Activated CD4-positive, alpha-beta T cell treated with anti-CD3 and anti-CD28 coated beads for 36 hours (primary cell): Measurements from ENCODE around the gene PLBD1. TPM values are rescaled to one million over a fixed set of nuclear protein-coding genes. Genes with fewer than 3 reads are reported as not detected.

Experiments
- ATAC-seq: fragments of 200-7000 bp; cut with Tn5 transposase; one replicate; pipeline ENCODE4 v1.10.0; 2021; ENCODE audit warnings: mild to moderate bottlenecking, moderate library complexity
- CTCF ChIA-PET: fragments of 350-600 bp; sonication (Branson Sonifier 250); formaldehyde crosslinking; loops from one replicate; lab custom pipeline; 2021; ENCODE audit warnings: antibody characterized with exemption; lab: Charles Lee
- POLR2A ChIA-PET: fragments of 350-600 bp; sonication (Branson Sonifier 250); formaldehyde crosslinking; loops from one replicate; lab custom pipeline; 2021; ENCODE audit warnings: antibody characterized with exemption, inconsistent platforms; lab: Charles Lee
- DNase-seq: peaks from one replicate; pipeline ENCODE4 v3.0.0-alpha.2; 2020
- H3K27ac Mint-ChIP-seq: one replicate; pipeline ENCODE4 v1.8.0; 2021; ENCODE audit warnings: mixed read lengths
- H3K27me3 Mint-ChIP-seq: one replicate; pipeline ENCODE4 v1.8.0; 2021; ENCODE audit warnings: mixed read lengths
- H3K36me3 Mint-ChIP-seq: one replicate; pipeline ENCODE4 v1.8.0; 2021; ENCODE audit warnings: low read depth, mixed read lengths
- H3K4me1 Mint-ChIP-seq: one replicate; pipeline ENCODE4 v1.8.0; 2021; ENCODE audit warnings: mixed read lengths
- H3K4me3 Mint-ChIP-seq: one replicate; pipeline ENCODE4 v1.8.0; 2021; ENCODE audit warnings: mild to moderate bottlenecking, moderate library complexity, mixed read lengths
- H3K9me3 Mint-ChIP-seq: one replicate; pipeline ENCODE4 v1.8.0; 2021; ENCODE audit warnings: low read depth, mixed read lengths
- intact Hi-C, 2 experiments: fragments of 100-400 bp; cut with DNase I in 1 of 2; cut with micrococcal nuclease in 1 of 2; formaldehyde crosslinking; loops; one replicate each; pipeline versions ENCODE4 v1.14.2 to v1.15.1; 2022 to 2024; cut with DNase I, micrococcal nuclease
- total RNA-seq, 2 experiments: library from RNA; stranded (reverse); gene quantifications; one replicate each; pipeline ENCODE4 v1.2.3, GENCODE V29; 2021

The PLBD1 gene
- total RNA-seq, 2 experiments from 2014 or later = not detected

GRCh38 chr12:14563046-14563445, 4.6 kb downstream of the PLBD1 start:
- Mint-ChIP-seq H3K27me3 (peaks cover 5% of the 10 kb centered on the region), H3K9me3 (no peaks in the 10 kb centered on the region), H3K4me1 (peaks cover 2% of the 10 kb centered on the region), H3K27ac (no peak overlapping the region), H3K4me3 (no peak overlapping the region), H3K36me3 (no peaks in the 10 kb centered on the region)
- CTCF ChIA-PET = no interaction called here
- intact Hi-C loops = no loop called here
- no peak for DNase-seq
- no peak for ATAC-seq
- POLR2A ChIA-PET = no interaction called here

DNA sequence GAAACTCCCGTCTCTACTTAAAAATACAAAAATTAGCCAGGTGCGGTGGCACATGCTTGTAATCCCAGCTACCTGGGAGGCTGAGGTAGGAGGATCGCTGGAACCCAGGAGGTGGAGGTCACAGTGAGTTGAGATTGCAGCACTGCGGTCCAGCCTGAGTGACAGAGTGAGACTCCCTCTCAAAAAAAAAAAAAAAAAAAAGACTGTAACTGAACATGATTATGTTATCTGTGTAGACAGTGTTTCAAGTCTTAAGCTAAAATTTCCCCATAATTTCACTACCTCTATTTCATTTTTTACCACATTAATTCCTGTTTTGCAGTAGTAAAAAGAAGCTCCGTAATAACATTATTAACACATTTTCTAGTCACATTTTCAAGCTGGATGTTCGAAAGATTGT, 5.4 kb downstream of the PLBD1 start:
- CTCF ChIA-PET = no interaction called here
- intact Hi-C loops = no loop called here
- Mint-ChIP-seq H3K27me3 (peaks cover 3% of the 10 kb centered on the region), H3K27ac (no peak overlapping the region), H3K36me3 (no peaks in the 10 kb centered on the region), H3K4me3 (no peak overlapping the region), H3K4me1 (no peaks in the 10 kb centered on the region), H3K9me3 (no peaks in the 10 kb centered on the region)
- POLR2A ChIA-PET = no interaction called here
- DNase-seq (no peak), ATAC-seq (no peak)

GRCh38 chr12:14561677-14562238, 5.9 kb downstream of the PLBD1 start:
- Mint-ChIP-seq H3K4me1 (no peaks in the 10 kb centered on the region), H3K4me3 (no peak overlapping the region), H3K27ac (no peak overlapping the region), H3K27me3 (no peaks in the 10 kb centered on the region), H3K9me3 (no peaks in the 10 kb centered on the region), H3K36me3 (no peaks in the 10 kb centered on the region)
- intact Hi-C loops = no loop called here
- POLR2A ChIA-PET = no interaction called here
- DNase-seq (no peak), ATAC-seq (no peak)
- CTCF ChIA-PET = interaction anchor here (1.0 kb wide), 1 partner anchor 10 kb away, joined by 3 read pairs; no protein-coding TSS in a partner anchor

GRCh38 chr12:14560904-14561574, 6.6 kb downstream of the PLBD1 start:
- intact Hi-C loops = no loop called here
- DNase-seq (no peak), ATAC-seq (no peak)
- Mint-ChIP-seq H3K4me1 (no peaks in the 10 kb centered on the region), H3K27me3 (no peaks in the 10 kb centered on the region), H3K36me3 (no peaks in the 10 kb centered on the region), H3K4me3 (no peak overlapping the region), H3K9me3 (no peaks in the 10 kb centered on the region), H3K27ac (no peak overlapping the region)
- ChIA-PET CTCF (interaction anchor here (0.9 to 1.5 kb wide), 4 partner anchors 9 to 324 kb away, joined by 3 to 4 read pairs (median 3); no protein-coding TSS in a partner anchor), POLR2A (no interaction called here)

DNA sequence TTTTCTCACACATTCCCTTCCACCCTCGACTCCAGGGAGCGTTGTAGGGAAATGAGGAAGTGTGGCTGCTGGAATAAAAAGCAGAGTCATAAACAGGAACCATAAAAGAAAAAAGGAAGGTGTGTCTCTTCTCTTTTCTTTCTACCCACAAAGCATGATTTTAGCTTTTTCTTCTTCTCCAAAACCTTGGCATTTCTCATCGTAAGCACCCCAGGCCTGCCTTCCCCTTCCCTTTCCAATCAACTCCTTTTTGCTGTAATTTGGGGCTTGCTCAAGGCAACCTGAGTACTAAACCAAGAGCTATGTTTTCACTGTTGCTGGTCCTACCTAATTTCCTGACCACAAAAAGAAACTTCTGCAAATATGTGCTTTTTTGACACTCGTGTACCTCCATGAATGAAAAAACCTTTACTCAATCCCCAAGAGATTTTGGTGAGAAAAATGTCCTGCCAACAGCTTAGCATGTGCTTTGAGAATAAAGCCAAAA, 9.2 kb downstream of the PLBD1 start:
- Mint-ChIP-seq H3K27me3 (no peaks in the 10 kb centered on the region), H3K4me1 (no peaks in the 10 kb centered on the region), H3K27ac (no peak overlapping the region), H3K9me3 (no peaks in the 10 kb centered on the region), H3K36me3 (no peaks in the 10 kb centered on the region), H3K4me3 (no peak overlapping the region)
- DNase-seq (no peak), ATAC-seq (no peak)
- ChIA-PET CTCF (interaction anchor here (0.8 to 1.7 kb wide), 3 partner anchors 11 to 373 kb away, joined by 3 to 6 read pairs (median 3); no protein-coding TSS in a partner anchor), POLR2A (no interaction called here)
- intact Hi-C loops = no loop called here

GRCh38 chr12:14557966-14558365, 9.7 kb downstream of the PLBD1 start:
- DNase-seq = no peak
- Mint-ChIP-seq H3K27ac (no peak overlapping the region), H3K4me1 (no peaks in the 10 kb centered on the region), H3K36me3 (no peaks in the 10 kb centered on the region), H3K9me3 (no peaks in the 10 kb centered on the region), H3K27me3 (no peaks in the 10 kb centered on the region), H3K4me3 (no peak overlapping the region)
- ChIA-PET CTCF (interaction anchor here (1.7 kb wide), 1 partner anchor 11 kb away, joined by 6 read pairs; no protein-coding TSS in a partner anchor), POLR2A (no interaction called here)
- no peak for ATAC-seq
- intact Hi-C loops = no loop called here

DNA sequence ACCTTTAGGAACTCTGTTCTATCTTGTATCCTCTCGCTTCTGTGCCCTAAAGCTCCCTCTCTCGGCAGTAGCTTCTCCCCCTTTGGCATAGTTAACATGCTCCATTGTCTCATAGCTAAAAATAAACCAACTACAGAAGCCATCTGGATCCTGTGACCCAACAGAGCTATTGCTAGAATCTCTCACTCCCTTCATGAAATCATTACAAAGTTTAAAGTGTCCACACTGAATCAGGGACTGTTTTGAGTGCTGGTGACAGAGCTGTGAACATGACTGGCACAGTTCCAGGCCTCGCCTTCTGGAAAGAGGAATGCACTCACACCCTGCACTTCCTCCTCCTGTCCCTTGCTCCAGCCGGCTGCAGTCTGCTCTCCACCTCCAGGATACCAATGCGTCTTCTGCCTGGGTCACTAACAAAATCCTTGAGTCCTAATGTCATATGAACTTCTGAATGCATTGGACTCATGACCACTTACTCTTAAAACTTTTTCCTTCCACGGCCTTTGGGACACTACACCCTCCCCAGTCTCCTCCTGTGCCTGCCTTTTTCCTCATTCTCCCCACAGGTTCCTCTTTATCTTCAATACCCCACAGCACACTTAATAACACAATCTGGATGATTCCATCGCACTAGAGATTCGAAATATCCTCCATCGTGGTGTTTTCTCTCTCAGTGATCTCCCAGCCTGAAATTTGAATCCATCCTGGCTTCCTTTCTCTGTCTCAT, 13.2 kb downstream of the PLBD1 start:
- ATAC-seq = no peak
- Mint-ChIP-seq H3K4me1 (no peaks in the 10 kb centered on the region), H3K4me3 (no peak overlapping the region), H3K27ac (no peak overlapping the region), H3K36me3 (no peaks in the 10 kb centered on the region), H3K27me3 (peaks cover 4% of the 10 kb centered on the region), H3K9me3 (no peaks in the 10 kb centered on the region)
- intact Hi-C loops = no loop called here
- DNase-seq = no peak
- ChIA-PET CTCF (no interaction called here), POLR2A (no interaction called here)

DNA sequence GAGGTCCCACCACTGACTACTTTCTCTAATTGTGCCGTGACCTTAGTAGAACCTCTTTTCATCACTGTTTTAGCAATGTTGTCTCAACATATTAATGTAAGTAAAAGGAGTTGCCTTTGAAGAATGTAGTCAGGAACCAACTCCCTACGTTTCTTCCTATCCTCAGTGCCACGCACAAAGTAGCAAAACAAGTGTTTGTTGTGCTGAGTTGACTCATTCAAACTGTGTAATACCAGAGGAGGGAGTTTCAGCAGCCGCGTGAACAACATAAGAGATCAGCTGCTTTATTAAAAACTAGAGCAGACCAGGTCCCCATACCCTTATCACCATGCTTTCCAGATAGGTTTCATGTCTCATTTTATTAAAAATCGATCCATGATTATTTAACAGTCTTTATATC, 19.1 kb downstream of the PLBD1 start:
- Mint-ChIP-seq H3K4me3 (no peak overlapping the region), H3K27ac (no peak overlapping the region), H3K9me3 (no peaks in the 10 kb centered on the region), H3K4me1 (no peaks in the 10 kb centered on the region), H3K36me3 (no peaks in the 10 kb centered on the region), H3K27me3 (peaks cover 4% of the 10 kb centered on the region)
- ATAC-seq (no peak), DNase-seq (no peak)
- POLR2A ChIA-PET = no interaction called here
- intact Hi-C loops = no loop called here
- CTCF ChIA-PET = no interaction called here

GRCh38 chr12:14547571-14547970, 20.1 kb downstream of the PLBD1 start:
- Mint-ChIP-seq H3K4me1 (no peaks in the 10 kb centered on the region), H3K36me3 (no peaks in the 10 kb centered on the region), H3K9me3 (no peaks in the 10 kb centered on the region), H3K4me3 (no peak overlapping the region), H3K27ac (no peak overlapping the region), H3K27me3 (peaks cover 4% of the 10 kb centered on the region)
- CTCF ChIA-PET = interaction anchor here (0.9 to 1.7 kb wide), 2 partner anchors 11 to 307 kb away, joined by 3 to 6 read pairs; no protein-coding TSS in a partner anchor
- no peak for DNase-seq
- no peak for ATAC-seq
- intact Hi-C loops = no loop called here
- POLR2A ChIA-PET = no interaction called here

DNA sequence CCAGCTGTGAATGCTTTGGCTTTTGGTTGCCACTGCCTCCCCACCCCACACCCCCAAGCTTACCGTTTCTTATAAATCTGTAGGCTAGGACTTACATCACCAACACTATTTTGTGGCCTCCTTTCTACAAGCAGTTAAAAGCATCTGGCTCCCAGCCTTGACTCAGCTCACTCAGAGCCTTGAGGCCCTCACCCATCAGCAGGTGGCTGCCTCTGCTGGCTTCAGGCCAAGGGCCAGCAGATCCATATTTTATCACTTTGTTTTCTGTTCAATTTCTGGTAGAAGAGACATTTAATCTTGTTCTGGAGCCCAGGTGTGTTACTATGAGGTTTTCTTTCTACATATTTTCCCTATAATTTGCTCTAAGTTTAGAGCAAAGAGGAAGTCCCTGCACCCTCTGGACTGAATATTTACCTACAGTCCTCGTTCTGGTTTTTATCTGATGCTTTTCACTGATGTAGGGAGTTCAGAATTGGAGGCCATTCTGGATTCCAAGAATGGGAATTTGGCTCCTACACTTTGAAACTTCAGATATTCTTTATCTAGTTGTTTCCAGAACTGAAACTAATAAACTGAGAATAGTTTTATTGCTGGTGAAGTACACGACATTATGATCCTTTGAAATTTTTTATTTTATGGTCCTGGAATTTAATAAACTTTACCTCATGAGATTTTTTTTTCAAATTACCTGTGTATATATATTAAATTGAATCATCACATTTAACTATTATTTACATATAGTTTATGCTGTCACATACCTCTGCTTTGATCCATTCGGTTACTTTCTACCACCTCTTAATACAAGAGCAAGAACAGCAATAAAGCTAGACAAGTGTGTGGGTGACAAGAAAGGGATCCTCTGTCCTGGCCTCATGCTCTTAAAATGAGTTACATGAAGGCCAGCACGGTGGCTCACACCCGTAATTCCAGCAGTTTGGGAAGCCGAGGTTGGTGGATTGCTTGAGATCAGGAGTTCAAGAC, 22.2 kb downstream of the PLBD1 start:
- ChIA-PET CTCF (interaction anchor here (0.6 kb wide), 1 partner anchor 595 kb away, joined by 3 read pairs; no protein-coding TSS in a partner anchor), POLR2A (no interaction called here)
- Mint-ChIP-seq H3K27ac (no peak overlapping the region), H3K4me3 (no peak overlapping the region), H3K27me3 (peaks cover 2% of the 10 kb centered on the region), H3K36me3 (no peaks in the 10 kb centered on the region), H3K4me1 (no peaks in the 10 kb centered on the region), H3K9me3 (no peaks in the 10 kb centered on the region)
- no peak for ATAC-seq
- no peak for DNase-seq
- intact Hi-C loops = no loop called here
